ENCODE measurements around the gene ANKRD63.
A peak's percentile ranks its signal among the peaks of the same experiment; 100 is the strongest.

- no peak for TF ChIP-seq CTCF (IDR thresholded peaks at IDR 0.05)
- peak in 1 of 3 donors; percentile 43 for TF ChIP-seq POLR2A (IDR thresholded peaks at IDR 0.05)
Measured at GRCh38 chr15:40307421-40308211, 24.8 kb upstream of the ANKRD63 start, which contains the start of gene PLCB2.
